Activated CD4-positive, alpha-beta T cell treated with anti-CD3 and anti-CD28 coated beads for 24 hours (primary cell): Measurements from ENCODE around the gene TIGD6.
"Not testable (repeated sequence)": the region's sequence is repeated elsewhere in the genome, so short reads cannot be mapped to it uniquely, and the experiment has no call there.

ENCODE experiments used
- DNase-seq, 2 donors: peaks; one replicate each; pipeline ENCODE4 v3.0.0-alpha.2; 2020; ENCODE audit warnings: low read depth in 2 of 2

The TIGD6 gene

DNA sequence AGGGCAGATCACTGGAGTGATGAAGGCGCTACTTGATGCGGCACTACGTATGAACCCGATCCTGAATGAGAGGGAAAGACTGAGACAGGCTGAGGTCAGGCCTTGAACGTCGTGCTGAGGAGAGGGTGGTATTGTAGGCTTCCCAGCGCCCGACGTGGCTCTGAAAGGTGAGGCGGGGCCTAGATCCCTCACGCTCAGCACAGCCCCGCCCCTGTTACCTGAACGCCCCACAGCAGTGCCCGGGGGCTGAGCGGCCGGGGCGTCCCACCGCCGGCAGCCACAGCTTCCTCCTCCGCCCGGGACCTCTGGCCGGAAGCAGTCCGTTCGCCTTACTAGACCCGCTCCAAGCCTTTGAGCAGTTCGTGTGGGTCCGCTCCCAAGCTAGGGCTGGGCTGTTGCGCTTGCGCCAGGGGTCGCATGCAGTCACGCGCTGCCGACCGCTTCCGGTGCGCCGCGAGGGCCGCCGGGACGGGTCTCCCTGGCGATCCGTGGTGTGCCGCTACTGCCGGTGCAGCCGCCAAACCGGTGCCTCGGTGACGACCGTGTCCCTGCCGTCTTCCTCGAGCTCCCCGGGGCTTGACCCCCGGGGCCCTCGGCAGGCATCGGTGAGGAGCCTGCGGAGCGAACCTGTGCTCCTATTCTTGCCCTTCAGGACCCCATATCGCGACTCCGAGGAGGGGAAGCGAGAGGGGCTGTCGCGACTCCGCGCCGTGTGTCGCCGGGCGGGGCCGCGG lies at the start of gene TIGD6, which contains the start of gene HMGXB3:
TIGD6 (minus strand) TSS at position 399 of the 734 bp plus-strand sequence. CDS start 4,306 bp downstream, outside the sequence.
HMGXB3 (plus strand) TSS at position 484 of the 734 bp plus-strand sequence. CDS start 4,114 bp downstream, outside the sequence.
- DNase-seq = peak; percentile 82 to 84

DNA sequence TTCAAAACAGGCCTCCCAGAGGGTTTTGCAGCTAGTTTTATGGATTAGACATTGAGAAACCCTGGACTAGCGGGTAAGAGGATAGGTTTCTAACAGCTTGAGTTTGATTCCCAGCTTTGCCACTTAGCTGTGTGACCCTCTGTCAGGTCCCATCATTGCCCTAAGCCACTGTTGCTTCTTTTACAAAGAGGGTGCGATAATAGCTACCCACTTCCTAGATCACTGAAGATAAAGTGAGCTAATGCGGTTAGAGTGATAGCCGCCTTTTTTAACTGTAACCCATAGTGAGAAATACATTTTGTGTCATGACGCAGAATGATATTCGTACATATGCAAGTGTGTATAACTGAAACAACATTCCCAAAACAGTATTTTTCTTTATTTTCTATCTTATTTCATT lies 45.6 kb upstream of the TIGD6 start:
- DNase-seq = no peak

DNA sequence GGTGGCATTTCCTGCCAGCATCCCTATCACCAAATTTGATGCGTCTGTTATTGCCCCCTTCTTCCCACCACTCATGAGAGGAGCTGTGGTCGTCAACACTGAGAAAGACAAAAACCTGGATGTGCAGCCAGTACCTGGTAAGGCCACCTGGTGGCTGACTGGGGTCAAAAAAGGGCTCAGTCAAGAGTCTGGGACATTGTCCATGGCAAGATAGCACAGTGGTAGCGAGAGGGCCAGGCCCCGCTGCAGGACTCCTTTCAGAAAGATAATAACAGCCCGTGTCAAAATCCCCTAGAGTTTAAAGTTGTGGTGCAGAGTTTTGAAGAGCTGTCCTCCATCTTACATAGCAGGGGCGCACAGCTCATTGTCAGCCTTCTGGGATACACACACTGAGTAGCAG lies 45.1 kb upstream of the TIGD6 start:
- DNase-seq = no peak

DNA sequence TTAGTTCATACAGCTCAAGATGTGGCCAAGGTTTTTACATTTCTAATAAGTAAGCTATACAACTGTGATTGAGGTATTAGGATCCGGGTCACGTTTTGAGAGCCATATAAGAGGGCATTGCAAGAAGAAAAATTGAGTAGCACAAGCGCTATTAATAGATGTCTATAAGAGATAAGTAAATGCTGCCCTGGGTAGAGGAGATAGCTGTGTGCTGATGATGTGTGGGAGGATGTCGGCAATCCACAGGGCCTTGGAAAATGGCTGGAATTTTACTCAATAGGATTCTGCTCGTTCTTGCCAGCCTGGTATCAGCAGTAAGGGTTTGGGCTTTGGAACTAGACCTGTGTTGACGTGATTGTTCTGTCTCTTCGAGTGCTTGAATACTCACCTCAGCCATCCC lies 44.3 kb upstream of the TIGD6 start:
- no peak for DNase-seq

DNA sequence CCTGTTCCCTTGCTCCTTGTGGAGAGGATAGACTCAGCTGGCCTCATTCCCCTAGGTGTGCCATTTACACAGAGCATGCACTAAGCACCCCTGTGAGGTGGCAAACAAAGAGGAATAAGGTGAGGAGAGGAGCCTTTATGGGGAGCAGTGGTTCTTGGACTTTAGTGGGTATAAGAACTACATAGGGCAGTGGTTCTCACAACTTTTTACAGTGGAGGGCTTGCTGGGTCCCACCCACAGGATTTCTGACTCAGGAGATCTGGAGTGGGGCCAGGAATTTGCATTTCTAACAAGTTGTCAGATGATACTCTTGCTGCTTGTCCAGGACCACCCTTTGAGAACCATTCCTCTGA lies 43.9 kb upstream of the TIGD6 start:
- no peak for DNase-seq

DNA sequence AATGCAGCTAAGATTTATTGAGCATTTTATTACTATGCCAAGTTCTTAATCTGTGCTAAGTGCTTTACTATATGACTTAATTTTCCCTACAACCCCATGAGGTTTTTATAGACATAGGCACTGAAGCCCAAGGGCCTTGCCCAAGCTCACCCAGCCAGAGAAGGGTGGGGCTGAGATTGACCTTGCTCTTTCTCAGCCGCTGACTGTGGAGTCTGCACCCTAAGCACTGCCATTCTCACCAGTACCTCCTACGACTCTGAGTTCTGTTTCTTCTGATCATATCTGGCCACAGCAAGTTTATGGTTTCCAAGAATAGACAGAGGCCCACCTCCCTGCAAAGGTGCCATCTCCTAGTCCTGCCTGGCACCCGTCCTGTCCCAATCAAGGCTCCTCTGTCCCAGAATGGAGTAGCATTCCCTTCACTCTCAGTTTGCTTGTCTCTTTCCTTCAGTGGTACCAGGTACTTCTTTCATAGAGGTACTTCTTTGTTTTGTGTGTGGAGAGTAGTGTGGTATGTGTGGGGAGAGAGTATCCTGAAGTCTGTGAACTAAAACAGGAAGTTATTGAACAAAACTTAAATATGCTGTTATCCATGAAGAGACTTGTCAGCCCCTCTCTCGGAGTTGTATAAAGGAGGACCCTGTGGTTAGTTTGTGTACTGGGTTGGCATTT lies 43.3 kb upstream of the TIGD6 start:
- no peak for DNase-seq

DNA sequence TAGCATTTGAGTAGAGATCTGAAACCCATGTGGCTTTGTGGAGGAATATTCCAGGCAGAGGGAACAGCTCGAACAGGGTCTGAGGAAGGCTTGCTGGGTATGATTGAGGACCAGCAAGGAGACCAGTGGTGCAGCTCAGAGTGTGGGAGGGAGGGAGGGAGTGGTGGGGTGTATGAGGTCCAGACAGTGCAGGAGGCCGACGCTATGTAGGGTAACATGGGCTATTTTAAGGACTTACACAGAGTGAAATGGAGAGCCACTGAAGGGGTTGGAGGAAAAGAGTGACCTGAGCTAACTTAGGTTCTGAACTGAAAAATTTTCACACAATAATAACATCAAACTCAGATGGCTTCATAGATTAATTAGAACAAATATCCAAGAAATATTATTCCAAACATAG lies 42.0 kb upstream of the TIGD6 start:
- DNase-seq = no peak

DNA sequence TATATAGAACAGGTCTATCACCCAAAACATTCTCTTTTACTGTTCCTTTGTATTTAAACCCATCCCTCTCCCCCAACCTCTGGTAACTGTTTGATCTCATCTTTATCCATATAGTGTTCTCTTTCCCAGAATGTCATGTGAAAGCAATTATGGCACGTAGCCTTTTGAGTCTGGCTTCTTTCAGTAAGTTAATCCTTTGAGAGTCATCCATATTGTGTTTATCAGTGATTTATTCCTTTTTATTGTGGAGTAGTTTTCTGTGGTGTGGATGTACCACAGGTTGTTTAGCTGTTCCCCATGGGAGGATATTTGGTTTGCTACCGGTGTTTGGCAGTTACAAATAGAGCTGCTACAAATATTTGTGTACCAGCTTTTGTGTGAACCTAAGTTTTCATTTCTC lies 38.1 kb upstream of the TIGD6 start:
- DNase-seq = no peak

DNA sequence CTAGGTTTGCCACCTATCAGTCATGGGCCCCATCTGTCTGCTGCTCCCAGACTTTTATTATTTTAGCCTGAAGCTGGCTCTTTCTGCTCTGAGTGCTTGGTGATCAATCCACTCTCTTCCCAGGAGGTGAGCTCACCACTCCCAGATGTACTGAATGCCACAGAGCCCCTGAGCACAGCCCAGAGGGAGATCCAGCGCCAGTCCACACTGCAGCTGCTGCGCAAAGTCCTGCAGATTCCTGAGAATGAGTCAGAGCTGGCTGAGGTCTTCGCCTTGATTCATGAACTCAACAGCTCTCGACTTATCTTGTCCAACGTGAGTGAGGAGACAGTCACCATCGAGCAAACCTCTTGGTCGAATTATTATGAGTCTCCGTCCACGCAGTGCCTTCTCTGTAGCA lies 36.1 kb upstream of the TIGD6 start:
- no peak for DNase-seq

DNA sequence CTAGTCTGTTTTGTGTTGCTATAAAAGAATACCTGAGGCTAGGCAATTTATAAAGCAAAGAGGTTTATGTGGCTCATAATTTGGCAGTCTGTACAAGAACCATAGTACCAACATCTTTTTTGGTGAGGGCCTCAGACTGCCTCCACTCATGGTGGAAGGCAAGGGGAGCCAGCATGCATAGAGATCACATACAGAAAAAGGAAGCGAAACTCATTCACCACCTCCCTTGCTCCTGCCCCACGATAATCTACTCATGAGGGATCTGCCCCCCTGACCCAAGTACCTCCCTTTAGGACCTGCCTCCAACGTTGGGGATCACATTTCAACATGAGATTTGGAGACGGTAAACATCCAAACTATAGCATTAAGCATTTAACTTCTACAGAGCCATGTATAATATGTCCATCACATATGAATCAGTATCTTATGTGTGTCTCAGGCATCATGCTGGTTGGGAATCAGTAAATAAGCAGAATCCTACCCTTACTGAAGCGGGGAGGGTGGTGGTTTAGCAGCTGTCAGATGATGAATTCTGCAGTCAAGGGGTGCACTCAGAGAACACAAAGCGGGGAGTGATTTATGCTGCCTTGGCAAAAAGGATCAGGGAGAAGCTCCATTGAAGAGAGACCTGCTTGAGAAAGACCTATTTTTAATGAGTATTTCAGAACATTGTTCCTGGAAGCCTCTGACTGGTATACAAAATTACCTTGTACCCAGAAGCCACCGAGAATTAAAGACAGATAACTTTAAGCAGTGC lies 34.9 kb upstream of the TIGD6 start:
- no peak for DNase-seq

DNA sequence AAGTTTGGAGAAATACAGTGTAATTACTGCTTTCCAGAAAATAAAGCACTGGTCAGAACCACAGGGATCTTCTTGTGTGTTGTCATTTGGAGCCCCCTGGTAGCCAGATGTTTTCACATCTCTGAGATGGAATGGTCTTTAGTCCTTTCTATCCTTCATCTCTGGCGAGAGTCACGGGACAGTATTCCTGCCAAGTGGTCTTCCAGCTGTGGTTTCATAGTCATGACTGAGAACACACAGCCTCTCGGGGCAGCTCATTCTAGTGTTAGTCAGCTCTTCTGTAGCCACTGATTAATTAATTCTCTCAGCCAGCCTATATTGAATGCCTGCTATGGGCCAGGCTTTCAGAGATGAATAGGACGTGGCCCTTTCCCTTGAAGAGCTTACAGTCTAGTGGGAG lies 34.2 kb upstream of the TIGD6 start:
- DNase-seq = no peak

DNA sequence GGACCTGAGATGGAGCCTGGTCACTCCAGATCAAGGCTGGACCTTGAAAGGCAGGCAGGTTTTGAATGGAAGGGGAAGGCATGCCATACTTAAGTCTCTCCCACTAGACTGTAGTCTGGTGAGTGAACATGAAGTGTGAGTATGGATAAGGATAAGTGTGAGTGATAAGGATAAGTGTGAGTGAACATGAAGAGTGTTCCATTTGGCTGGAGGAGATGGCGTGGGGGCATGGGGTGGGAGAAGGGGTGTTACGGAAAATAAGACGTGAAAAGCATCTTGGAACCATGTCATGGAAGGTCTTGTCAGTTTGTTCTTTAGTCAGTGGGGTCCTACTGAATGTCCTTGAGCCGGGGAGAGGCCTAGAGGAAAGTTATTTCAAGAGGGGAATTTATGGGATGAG lies 32.9 kb upstream of the TIGD6 start:
- no peak for DNase-seq

DNA sequence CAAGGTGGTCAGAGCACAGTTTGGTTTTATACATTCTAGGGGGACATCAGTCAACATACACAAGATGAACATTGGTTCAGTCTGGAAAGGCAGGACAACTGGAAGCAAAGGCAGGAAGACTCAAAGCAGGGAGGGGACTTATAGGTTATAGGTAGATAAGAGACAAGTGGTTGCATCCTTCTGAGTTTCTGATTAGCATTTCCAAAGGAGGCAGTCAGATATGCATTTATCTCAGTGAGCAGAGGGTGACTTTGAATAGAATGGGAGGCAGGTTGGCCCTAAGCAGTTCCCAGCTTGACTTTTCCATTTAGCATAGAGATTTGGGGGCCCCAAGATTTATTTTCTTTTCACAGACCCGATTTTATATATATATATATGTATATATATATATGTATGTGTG lies 27.6 kb upstream of the TIGD6 start:
- not testable (repeated sequence) for DNase-seq

DNA sequence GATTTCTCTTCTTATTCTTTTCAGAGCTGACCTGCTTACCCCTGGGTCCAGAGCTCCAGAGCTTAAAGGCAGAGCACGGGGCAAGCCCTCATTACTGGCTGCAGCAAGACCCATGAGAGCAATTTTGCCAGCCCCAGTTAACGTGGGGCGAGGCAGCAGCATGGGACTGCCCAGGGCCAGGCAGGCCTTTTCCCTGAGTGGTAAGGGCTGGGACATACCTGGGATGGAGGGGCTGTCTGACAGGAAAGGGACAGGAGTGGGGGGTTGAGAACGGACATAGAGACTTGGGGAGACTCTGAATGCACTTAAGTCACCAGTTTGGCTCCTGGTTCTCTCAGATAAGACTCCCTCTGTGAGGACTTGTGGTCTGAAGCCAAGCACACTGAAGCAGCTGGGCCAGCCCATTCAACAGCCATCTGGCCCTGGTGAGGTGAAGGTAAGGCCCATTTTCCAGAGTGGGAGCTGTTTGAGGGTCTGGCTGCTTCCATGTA lies 26.3 kb upstream of the TIGD6 start:
- no peak for DNase-seq

DNA sequence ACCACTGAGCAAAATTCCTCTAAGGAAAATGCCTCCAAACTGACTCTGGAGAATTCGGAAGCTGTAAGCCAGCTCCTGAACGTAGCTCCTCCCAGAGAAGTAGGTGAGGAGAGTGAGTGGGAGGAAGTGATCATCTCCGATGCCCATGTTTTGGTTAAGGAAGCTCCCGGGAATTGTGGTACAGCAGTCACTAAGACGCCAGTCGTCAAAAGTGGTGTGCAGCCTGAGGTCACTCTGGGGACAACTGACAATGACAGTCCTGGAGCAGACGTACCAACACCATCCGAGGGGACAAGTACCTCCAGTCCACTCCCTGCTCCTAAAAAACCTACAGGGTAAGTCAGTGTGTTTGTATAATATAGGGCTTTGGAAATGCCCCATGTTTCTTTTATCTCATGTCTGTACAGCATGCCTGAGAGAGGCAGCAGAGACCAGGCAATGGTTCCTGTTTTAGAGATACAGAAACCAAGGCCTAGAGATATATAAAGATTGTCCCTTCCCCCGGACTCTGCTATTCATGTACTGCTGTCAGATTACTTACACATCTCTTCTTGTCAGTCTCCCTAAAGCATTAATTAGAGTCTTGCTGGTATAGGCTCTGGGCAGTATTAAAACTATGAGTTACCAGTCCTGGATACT lies 24.0 kb upstream of the TIGD6 start:
- DNase-seq = no peak

DNA sequence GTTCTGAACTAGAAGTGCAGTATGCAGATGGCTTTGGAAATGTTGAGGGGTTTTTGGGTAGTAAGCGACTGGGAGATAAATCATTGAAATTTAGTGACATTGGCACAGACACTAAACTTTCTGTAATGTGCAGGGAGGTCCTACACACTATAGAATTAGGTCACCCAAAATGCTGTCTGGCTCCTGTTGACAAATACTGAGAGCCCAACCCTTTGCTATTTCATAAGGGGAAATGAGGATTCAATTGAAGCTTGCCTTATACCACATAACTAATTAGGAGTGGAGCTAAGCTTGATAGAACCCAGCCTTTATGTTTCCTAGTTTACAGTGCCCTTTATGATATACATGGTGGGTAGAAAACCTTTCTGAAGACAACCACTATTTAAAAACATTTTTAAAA lies 22.7 kb upstream of the TIGD6 start:
- DNase-seq = no peak

DNA sequence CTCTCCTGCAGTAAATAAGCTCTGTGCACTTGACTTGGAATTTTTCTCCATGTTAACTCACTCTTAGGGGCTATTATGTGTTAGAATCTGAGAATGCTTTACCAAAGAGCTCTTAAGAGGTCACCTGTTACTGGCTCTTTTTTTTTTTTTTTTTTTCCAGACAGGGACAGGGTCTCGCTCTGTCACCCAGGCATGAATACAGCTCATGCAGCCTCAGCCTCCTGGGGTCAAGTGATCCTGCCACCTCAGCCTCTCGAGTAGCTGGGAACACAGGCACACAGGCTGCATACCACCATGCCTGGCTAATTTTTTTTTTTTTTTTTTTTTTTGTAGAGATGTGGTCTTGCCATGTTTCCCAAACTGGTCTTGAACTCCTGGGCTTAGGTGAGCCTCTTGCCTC lies 22.2 kb upstream of the TIGD6 start:
- no peak for DNase-seq

DNA sequence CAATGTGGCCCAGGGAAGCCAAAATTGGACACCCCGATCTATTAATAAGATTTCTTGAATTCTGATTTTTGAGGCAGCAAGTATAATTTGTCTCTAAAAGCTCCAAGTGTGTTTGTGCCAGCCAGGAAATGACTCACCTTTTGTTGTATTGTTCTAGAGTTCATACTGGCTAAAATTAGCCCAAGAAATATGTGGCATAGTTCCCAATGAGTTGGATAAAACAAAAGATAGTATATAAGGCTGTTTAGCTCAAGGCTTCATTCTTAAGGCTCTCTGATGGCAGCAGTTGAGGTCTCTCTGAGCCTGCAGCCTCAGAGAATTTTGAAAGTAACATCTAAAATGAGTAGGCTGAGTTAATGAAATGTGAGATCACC lies 21.7 kb upstream of the TIGD6 start:
- DNase-seq = no peak

DNA sequence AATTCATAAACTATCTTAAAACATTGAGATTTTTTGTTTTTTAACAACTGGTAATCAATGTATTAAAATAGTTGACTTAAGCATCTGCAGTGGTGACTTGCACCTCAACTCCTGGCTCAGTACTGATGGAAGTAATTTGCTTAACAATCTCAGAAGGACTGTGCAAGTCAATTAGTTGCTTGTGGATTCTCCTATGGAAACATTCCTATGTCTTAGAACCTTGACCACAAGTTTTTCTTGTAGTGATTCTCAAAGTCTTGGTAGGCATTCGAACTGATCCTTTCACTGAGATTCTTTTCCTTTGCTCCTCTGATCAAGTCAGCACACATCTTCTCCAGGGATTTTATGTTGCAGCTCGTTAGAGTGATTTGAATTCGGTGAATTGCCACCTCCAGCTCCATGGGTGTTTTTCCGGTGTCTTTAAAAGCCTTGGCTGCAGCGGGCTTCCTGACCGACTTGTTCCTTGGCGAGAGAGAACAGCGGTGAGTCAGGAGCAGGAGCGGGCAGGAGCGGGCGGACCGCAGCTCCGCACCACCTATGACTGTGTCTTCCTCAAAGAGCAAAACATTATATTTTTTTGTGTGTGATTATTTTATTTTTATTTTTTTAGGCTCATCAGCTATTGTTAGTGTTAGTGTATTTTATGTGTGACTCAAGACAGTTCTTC lies 21.2 kb upstream of the TIGD6 start:
- DNase-seq = no peak

DNA sequence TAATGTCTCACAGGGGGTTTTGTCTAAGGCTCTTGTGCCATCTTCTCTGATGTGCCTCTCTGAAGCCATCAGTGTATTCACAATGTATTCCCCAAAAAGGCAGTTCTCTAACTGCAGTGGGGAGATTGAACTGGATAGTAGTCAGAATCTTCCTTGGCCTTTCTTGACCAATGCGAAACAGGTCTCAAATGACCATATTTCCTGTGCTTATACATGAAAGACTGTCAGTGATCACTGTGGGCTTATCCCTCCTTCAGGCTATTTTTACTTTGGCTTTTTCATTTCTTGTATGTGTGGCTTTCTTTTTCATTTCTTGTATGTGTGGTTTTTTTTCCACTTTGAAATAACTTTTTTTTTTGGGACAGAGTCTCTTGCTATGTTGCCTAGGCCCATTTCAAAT lies 19.8 kb upstream of the TIGD6 start:
- DNase-seq = no peak

DNA sequence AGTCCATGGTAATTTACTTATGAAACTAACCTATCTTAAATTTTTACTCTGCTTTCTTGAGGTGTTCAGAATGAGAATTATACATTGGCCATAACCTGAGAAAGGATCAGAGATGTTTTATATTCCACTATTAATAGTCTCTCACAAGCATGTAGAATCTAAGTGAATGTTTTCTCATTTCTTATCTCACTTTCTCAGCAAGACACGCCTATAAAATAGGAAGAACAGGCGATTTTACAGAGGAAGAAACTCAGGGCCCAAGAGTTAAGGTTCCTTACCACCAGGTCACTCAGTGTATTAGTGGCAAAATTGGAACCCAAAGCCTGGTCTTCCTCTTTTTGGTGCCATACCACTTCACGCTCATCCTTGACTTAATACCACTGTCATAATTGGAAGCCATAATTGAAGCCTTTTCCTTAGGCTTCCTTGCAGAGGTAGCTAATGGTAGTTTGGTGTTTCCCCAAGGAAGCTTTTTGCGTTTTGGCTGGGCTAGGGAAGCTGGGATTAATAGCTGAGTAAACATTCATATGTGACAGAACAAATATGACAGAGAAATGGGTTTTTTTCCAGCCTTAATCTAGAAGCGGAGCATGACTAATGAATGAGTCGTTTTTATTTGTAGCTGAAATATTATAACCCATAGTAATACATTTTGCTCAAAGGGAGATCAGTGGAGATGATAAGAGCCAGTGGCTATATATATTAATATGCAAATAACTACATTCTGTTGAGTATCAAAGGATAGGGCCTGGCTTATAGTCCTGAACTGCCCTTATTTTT lies 17.0 kb upstream of the TIGD6 start:
- DNase-seq = no peak
